HG02870 (cell line): ENCODE results near the gene ARHGAP26.
A peak's percentile ranks its signal among the peaks of the same experiment; 100 is the strongest.

Source experiments
- ATAC-seq: cut with Tn5 transposase; IDR thresholded peaks from one replicate; pipeline ENCODE4 v1.9.1; 2021; ENCODE audit warnings: mild to moderate bottlenecking, moderate library complexity; ENCODE audit not compliant: unreplicated experiment

Gene ARHGAP26

DNA sequence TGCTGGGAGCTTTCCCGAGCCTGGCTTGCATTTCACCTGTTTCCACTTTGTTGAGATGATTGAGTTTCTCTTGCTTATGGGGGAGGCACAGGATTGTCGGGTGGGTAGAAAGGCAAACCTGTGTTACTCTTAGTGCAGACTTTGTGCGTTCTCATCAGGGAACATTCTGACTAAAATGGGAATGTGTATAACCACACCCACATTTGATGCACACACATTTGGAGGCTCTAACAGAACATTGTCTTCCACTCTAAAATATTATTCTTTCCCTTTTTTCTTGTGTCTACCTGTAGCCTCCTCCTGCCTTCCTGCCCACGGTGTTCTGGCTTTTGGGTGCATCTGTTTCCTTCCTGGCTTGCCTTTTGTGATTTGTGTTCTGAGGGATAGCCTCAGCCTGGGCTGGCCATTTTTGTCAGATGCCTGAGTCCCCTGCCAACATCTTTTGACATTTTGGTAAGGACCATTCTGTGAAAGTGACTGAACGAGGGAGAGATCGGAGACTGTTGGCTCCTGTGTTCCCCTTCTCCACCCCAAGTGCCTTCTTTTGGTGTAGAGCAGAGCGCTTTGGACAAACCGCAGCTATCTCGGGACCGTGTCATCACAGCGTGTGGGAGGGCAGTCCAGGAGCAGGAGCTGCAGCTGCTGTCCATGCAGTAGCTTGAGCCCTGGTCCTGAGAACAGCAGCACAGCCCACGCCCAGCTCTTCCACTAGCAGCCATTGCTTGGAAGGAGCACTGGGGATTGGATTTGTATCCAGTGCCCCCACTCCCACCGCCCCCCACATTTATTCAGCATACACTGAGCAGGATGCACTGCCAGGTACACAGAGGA, 101.4 kb downstream of the ARHGAP26 start:
- ATAC-seq, result no peak

DNA sequence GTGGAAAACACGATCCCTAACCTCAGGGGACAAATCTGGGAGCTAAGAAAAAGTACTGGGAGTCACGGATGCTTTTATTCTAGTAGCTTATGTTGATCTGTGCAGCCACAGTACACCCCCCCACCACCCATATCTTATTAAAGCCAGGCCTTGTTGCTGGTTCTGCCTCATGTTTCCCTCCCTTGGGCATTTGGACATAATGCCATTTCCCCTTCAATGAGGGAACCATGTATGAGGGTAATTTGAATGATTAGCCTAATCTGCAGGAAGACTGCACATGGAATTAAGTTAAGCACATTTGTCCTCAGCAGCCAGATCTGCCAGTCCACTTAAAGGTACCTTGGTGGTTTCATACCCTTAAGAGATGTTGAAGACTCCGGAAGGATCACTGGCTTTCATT, 102.0 kb downstream of the ARHGAP26 start:
- no peak for ATAC-seq

DNA sequence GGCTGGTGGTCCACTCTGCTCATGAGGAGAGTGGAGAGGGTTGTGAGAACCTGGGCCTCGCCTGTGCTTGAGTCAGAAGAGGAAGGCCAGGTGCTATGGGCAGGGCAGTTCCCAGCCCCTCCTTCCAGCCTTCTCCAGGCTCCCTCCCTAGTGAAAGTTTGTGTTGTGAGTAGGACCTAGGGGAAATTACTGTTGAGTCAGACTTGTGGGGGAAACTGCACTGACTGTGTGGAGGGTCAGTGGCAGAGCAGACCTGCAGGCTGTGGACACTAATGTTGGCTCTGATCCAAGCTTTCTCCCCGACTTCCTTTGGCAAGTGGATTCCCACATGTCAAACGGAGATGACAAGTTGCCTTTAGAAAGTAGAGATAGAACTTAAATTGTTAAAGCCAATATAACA, 102.6 kb downstream of the ARHGAP26 start:
- ATAC-seq, result no peak

DNA sequence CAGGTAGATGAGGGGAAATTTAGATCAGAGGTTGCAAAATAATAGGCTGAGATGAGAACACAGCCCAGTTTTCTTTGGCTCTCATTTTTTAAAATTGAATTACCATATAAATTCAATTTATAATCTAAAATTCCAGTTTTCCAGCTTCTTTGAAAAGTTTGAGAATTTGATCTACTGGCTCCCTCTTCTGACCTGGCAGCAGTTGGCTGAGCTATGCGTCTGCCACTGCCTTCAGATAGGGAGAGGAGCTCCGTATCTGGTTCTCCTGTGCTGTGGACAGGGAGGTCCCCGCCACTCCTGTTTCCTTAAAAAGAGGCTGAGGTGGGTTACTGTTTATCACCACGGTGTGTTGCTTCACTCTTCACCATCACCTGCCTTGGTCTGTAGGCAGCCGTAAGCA, 103.7 kb downstream of the ARHGAP26 start:
- ATAC-seq, result no peak

DNA sequence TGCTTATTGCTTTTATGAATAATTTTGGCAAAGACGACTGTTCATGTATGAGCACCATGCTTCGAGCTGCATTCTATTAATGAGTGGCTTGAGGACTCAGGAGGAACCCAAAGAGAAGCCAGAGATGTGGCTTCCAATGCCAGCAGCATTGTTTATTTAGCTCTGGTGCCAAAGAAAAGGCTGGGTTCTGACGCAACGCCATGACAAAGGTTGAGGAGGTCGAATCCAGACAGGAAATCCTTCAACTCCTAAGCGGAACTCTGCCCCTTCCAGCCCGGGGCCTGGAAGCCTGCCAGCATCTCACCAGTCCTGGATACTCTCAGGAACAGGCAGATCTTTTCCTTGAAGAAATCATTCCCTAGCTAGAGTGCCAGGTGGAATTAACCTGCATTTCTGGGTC, 104.4 kb downstream of the ARHGAP26 start:
- ATAC-seq, result no peak

DNA sequence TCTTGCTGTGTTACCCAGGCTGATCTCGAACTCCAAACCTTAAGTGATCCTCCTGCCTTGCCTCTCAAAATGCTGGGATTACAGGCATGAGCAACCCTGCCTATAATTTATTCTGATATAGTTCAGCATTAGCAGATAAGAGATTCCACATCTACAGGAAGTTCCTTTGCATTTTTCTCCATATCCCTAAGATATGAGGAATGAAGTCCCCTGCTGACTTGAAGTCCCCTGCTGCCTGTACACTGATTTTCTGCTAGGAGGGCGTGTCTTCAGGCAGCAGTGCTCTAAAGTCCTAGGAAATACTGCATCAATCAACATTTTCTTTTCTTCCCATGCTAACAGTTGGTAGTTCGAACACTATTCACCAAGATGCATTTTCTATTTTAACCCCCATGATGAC, 105.8 kb downstream of the ARHGAP26 start:
- ATAC-seq, result no peak

DNA sequence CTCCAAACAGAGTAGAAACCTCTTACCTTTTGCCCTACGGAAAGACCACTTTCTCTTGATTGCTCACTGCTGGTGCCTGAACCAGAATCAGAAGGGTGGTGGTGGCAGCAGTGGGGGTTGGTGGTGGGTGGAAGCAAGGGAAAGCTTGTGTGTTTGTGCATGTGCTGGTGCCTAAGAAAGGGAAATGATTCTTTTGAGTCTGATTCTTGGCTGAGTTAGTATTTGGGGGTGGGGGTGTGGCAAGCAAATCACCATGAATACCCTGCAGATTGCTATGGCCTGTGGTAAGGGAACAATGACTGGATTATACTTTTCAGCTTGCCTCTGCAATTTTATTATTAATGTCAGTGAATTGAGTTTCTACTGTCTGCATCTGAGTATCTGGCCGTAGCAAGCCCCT, 106.6 kb downstream of the ARHGAP26 start:
- ATAC-seq, result no peak

DNA sequence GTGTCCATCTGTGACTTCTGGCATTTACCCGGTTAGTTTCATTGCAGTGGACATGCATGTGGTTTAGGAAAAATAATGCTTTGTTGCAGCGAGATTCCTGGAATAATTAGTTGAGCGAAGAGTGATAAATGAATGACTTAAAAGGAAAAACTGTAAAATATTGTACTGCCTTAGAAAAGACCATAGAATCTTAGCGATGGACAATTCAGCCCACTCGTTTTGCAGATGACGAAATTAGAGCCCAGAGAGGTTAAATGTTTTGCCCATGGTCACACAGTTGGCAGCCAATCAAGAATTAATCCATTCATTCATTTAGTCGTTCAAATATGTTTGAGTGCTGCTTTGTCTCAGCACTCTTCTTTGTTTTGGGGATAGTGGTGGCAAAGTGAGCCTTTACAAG, 107.9 kb downstream of the ARHGAP26 start:
- ATAC-seq, result no peak

DNA sequence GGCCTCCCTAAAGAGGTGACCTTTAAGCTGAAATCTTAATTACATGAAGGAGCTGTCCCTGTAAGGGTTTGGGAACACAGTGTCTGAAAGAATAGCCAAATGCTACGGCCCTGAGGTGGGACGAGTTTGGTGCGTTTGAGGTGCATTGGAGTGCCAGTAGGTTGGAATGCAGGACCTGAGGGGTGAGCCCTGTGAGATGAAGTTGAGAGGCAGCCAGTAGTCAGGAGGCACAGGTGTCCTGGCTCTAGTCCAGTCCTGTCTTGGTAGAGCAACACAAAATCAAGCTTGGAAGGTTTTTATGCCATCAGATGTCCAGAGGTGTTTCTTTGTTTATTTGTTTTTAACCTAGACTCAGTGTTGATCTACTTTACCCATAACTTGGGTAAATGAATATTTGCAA, 108.5 kb downstream of the ARHGAP26 start:
- no peak for ATAC-seq

DNA sequence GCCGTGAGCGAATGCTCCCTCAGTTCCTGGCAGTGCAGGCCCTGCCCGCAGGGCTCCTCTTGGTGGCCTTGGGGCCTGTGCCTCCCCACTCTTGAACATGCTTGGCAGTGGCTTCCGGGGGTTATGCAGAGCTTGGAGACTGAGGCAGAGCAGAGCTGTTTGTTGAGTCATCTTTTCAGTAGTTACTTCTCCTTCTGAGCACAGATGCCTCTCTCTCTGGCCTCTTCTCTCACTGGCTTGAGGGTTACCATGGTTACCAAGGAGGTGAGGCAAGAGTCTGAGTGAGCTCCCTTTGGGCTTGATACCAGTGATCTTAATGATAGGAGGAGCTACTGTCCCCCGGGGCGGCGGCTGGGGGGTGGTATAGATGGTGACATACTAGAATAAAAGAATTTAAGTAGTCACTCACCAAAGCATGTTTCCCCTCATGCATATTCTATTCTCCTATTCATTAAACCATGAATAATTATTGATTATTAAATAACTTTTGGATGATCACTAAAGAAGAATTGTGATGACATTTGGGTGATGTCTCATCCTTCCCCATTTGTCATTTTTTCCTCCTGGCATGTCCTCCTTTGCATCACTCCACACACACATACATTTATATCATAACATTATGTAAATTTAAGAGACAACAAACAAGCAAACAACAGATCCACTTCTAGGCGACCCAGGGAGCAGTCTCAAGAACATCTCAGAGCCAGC, 111.1 kb downstream of the ARHGAP26 start:
- ATAC-seq, result peak; percentile 59

DNA sequence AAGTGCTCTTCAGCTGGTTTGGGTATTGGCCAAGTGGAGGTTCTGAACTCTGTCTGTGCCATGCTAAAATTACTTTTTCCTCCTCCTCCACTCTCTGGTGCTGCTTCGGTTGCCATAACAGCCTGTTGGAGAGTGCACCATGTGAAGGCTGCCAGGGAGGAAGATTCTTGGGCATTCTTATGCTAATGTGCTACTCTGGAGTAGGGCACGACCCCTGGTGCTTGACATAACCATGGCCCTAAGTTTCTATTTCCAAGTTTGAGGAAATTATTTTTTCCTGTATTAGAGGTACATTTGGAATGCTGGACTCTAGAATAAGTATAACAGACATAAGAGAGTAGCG, 111.6 kb downstream of the ARHGAP26 start:
- no peak for ATAC-seq

DNA sequence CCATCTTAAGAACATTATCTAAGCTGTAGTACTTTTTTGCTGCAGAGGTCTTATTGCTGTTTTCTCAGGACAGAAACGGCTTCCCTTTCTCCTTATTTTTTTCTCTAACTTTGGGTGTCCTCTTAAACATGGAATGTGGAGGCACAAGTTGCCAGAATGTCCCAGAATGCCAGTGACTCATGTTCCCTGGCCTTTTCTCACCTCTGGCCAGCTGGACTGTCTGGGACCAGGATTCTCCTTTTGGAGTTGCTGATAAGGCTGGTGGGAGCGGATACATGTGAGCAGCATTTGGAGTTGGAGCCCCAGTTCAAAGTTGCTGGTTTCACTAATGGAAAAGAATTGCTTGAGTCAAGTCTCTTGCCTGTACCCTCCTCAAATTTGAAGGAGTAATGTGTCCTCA, 112.8 kb downstream of the ARHGAP26 start:
- no peak for ATAC-seq

DNA sequence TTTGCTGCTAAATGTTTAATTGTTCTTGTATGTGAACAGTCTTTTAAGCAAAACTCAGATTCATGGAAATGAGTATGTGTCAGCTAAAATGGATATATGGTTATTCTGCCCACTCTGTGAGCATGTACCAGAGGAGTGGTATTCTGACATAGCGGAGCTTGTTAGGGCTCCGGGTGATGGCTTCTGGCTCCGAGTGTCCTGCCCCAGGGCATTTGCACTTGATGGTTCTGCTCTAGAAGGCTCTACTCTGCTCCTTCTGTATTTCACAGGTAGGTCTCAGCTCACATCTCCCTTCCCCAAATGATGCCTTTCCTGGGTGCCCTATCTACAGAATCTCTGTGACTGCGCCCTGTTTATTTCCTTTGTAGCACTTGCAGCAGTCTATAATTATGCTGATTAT, 113.3 kb downstream of the ARHGAP26 start:
- no peak for ATAC-seq

DNA sequence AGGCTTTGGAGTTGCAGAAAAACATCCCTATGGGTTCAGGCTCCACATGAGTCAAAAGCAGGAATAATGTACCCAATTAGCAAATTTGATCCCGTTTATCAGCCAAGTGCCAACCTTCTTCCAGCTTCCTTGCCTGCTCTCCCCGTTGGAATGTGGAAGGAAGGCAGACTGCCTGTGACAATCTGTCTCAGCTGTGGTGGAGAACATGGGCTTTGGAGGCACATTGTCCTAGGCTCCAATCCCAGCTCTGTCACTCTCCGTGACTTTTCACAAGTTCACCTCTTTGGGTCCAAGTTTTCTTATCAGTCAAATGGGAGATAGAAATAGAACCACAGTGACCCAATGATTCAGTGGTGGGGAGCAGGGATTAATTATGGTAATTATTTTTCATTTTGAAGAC, 113.9 kb downstream of the ARHGAP26 start:
- ATAC-seq, result no peak

DNA sequence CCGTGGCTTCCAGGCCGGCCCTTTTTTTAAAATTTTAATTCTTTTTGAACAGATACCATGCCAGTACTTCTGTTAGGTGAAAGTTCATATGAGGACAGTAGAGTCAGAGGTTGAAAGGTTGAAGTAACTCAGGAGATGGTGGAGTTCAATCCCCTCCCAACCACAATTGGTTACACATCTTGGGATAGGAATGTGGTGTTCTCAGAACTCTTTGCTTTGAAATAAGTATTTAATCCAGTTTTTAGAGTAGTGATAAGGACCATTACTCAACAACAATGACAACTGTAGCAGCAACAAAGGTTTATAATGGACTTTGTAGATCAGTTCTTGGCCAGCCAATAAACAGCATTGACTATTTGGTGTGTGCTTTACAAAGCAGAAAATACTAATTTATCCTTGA, 116.0 kb downstream of the ARHGAP26 start:
- no peak for ATAC-seq

DNA sequence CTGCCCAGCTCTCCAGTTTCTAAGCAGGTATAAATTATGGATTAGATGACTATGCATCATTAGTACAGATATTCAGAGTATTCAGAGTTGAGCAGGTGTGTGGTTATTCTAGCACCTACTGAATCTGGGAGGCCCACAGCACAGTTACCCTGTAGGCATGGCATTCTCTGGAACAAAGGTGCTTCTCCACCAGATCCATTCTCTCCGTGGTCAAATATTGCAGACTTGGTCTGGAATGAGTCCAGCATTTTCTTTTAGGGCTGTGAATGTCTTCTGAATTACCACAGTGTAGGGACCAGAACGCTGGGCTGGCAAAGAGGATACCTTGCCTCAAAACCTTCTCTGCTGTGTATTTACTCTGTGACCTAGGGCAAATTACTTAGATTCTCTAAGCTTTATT, 116.8 kb downstream of the ARHGAP26 start:
- no peak for ATAC-seq

DNA sequence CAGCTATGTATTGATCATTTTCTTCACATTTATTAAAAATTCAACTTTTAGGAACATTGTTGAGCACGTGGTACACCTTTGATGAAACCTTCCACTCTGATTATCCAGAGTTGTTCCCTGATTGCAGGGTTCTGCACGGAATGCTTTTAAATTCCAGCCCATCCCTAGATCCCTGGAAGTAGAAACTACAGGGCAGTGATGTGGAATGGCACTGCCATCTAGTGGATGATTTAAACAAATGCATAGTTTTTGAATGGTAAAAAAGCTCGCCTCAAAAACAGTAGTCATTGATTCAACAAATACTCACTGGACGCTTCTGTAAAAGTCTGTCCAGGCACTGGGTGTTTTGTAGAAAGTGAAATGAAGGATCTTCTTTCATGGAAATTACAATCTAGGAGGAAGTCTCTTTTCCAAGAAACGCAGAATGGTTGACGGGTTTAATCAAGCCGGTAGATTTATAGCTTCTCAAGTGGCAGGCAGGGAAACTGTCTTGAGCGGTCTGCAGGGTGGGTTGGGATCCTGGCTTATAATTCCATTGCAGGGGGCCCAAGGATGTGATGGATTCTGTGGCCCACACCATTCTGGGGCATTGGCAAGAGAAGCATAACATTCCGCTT, 118.4 kb downstream of the ARHGAP26 start:
- no peak for ATAC-seq

DNA sequence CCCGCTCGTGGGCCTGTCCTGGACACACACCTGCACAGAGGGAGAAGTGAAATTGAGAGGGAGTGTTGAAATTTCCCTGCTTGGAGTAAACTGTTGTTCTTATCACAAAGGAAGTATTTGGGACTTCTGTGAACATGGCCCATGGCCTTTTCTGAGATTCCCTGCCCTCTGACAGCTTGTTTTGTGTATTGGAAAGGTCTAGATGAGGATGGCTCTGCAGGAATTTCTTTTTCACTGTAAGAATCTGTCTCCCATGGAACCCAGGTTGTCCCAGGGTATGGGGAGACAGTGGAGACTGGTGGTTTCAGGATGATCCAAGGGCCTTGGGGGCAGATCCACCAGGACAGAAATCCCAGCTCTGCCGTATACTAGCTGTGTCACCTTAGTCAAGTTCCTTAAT, 121.8 kb downstream of the ARHGAP26 start:
- ATAC-seq, result no peak

DNA sequence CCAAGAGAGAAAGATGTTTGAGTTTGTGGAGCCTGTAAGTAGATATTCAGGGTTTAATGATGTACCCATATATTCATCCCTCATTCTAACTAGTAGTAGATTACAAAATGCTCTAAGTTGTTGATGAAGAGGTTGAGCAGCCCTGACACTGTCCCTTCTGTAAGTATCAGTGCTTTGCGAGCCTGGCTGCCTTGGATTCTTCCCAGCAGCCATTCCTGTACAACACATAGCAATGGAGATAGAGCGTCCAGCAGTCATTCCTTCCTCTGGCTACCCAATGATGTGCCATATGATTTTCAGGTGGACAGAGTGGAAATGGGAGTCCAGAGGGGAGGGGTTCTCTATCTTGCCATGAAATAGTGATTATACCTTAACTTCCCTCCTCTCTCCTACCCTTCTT, 124.1 kb downstream of the ARHGAP26 start:
- ATAC-seq, result no peak

DNA sequence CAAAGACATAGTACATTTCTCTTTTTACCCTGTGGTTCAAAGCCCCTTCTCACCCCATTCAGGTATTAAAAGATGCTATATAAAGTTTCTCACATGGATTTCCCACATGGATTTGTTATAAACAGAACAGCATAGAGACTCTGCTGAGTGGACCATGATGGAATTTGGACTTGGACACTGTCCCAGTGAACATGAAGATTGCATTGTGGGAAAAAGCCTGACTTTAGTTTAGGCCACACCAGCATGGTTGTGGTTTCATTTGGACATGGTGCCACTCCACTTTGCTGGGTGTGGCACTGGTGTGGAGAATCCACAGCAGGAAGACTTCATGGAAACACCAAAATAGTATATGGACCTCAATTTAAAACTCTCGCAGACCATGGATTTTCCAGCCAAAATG, 124.6 kb downstream of the ARHGAP26 start:
- ATAC-seq, result no peak

DNA sequence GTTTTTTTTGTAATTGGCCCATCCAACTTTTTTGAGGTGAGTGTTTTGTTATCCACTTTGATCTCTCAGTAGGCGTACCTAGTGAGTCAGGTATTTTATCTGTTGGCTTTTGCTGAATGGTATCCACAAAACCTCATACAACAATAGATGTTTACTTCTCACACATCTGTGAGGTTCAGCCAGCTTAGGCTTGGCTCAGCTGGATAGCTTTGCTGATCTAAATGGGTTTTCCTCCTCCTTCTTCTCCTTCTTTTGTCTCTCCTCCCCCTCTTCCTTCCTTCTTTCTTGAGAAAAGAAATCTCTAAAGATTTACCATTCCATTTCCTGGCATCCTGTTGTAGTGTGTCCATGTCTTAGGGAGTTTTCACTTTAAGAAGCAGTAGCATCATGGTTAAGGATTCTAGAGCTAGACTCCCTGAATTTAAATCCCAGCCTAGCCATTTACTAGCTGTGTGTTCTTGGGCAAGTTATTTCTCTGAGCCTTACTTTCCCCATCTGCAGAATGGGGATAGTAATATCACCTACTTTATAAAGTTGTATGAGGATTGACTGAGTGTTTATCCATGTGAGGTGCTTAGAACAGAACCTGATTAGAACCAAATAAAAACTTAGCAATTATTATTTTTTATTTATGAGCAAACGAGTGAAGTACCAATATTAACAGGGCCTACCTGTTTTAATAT, 126.3 kb downstream of the ARHGAP26 start:
- ATAC-seq, result no peak

DNA sequence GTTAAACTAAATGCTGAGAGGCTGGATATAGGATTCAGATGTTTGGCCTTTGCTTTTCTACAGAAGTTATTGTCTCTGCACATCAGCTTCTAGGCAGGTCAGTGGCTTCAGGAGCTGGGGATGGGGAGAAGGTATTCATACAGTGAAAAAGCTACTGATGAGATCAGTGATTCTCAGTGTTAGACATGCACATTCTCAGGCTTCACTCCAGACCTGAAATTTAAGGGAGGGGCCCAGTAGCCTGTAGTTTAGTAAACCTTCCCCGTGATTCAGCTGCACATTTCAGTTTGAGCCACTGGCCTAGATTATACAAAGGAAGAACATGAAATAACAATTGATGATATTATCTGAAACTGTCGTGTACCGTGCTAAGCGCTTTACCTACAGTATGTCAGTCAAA, 127.2 kb downstream of the ARHGAP26 start:
- ATAC-seq, result no peak
